Measurements from ENCODE around the gene COX6B2.

Gene COX6B2

GRCh38 chr19:55370305-55370988 is 15.9 kb upstream of the COX6B2 start, which contains the start of gene IL11:
IL11 (minus strand) TSS chr19:55370463; CDS start chr19:55370310, 153 bp downstream.
- DNase-seq (ENCODE audit: extremely low read depth, low read depth): no peak
- TF ChIP-seq, protein P1, sequence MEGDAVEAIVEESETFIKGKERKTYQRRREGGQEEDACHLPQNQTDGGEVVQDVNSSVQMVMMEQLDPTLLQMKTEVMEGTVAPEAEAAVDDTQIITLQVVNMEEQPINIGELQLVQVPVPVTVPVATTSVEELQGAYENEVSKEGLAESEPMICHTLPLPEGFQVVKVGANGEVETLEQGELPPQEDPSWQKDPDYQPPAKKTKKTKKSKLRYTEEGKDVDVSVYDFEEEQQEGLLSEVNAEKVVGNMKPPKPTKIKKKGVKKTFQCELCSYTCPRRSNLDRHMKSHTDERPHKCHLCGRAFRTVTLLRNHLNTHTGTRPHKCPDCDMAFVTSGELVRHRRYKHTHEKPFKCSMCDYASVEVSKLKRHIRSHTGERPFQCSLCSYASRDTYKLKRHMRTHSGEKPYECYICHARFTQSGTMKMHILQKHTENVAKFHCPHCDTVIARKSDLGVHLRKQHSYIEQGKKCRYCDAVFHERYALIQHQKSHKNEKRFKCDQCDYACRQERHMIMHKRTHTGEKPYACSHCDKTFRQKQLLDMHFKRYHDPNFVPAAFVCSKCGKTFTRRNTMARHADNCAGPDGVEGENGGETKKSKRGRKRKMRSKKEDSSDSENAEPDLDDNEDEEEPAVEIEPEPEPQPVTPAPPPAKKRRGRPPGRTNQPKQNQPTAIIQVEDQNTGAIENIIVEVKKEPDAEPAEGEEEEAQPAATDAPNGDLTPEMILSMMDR (IDR thresholded peaks at IDR 0.05; ENCODE audit: low read depth, low read length): no peak

DNA sequence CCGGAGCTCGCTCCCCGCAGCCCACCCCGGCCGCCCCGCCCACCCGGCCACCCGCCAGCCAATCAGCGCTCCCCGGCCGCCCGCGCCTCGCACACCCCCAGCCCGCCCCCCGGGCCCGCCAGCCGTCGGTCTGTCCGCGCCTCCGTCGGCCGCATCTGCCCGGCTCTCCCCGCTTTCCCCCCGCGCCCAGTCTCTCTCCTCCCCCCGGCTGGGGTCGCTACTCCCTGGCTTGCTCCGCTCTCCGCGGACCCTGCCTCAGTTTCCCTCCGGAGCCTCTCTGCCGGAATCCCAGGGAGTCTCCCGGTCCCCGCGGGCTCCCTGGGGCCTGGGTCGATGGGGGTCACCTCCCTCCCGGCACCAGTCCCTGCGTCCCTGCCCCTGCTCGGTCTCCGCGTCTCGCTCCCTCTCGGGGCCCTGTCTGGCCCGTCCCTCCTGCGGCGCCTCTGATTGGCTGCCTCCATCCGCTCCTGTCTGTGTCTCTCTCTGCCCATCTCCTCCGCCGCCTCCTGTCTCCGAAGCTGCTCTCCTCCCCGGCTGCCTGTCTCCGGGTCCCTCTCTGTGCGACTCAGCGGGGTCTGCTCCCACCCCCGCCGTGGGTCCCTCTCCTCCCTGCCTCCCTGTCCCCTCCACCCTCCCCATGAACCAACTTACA is 15.3 kb upstream of the COX6B2 start:
- no peak for DNase-seq (ENCODE audit: extremely low read depth, low read depth)
- TF ChIP-seq, protein P1 (IDR thresholded peaks at IDR 0.05; ENCODE audit: low read depth, low read length): no peak; the same call in 1 of the 2 replicates

DNA sequence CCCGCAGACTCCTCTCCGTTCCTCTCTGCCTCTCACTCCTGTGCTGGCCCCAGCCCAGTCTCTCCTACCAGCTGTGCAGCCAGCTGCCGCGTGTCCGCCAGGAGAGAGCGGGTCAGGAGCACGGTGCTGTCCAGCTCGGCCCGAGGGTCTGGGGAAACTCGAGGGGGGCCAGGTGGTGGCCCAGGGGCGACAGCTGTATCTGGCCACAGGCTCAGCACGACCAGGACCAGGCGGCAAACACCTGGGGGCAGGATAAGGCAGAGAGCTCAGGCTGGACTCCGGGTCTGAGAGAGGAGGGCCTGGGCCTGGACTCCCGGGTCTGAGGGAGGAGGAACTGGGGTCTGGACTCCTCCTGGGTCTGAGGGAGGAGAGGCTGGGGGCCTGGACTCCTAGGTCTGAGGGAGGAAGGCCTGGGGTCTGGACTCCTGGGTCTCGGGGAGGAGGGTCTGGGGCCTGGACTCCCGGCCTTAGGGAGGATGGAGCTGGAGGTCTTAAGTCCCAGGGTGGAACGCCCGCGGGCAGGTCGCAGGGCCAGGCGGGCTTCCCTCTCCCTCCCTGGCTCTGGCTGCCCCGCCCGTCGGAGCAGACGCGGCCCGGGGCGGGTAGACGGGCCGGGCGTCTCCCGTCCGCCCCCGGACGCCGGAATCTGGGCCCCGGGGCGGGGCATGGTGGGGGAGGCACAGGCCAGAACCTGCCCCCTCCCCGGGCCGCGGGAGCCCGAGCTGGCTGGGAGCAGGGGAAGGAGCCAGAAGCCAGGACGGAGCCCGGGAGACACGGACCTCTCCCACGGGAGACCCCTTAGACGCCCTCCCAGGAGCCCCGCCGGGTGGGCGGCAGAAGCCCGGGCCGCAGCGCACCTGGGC is 14.4 kb upstream of the COX6B2 start:
- no peak for DNase-seq (ENCODE audit: extremely low read depth, low read depth)

GRCh38 chr19:55368106-55368505 is 13.6 kb upstream of the COX6B2 start:
- TF ChIP-seq, protein P1 (IDR thresholded peaks at IDR 0.05; ENCODE audit: low read depth, low read length): no peak
- no peak for DNase-seq (ENCODE audit: extremely low read depth, low read depth)

More for the DNA sequence above, 14.4 kb upstream of the COX6B2 start:
- TF ChIP-seq, protein P1 (IDR thresholded peaks at IDR 0.05; ENCODE audit: low read depth, low read length): no peak

- DNase-seq (ENCODE audit: extremely low read depth, low read depth): no peak
- TF ChIP-seq, protein P1 (IDR thresholded peaks at IDR 0.05; ENCODE audit: low read depth, low read length): no peak
Measured at GRCh38 chr19:55366790-55367189, 12.3 kb upstream of the COX6B2 start.

DNA sequence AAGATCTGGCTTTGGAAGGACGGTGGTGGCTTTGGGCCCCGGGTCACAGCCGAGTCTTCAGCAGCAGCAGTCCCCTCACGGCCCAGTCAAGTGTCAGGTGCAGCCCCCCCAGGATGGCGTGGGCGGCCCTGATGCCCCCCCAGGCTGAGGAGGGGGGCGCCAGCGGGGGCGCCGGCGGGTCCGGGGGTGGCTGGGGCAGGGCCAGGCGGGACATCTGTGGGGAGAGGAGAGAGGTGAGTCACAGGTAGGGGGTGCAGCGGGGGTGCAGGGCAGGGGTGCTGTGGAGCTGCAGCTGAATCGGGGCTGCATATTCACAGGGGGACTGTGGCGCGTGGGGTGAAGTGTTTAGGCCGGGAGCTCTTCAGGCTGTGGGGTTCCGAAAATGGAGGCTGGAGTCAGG is 11.4 kb upstream of the COX6B2 start:
- no peak for DNase-seq (ENCODE audit: extremely low read depth, low read depth)
- TF ChIP-seq, protein P1 (IDR thresholded peaks at IDR 0.05; ENCODE audit: low read depth, low read length): no peak

Measured in AG09319 (cell line).